Astrocyte (in vitro differentiated cells and primary cell): ENCODE measurements around the gene AFF2. TPM values are rescaled to one million over a fixed set of nuclear protein-coding genes. Genes with fewer than 3 reads are reported as not detected.

Source experiments
- DNase-seq: peaks from one replicate; pipeline ENCODE4 v3.0.0-alpha.2; 2010; ENCODE audit warnings: low read depth
- FAIRE-seq: peaks from 2 replicates; lab custom pipeline; 2011; peaks lifted over from hg19 to GRCh38; lab: Jason Lieb, UNC
- H2AFZ ChIP-seq: 2 replicates; pipeline ENCODE4 v1.6.0; 2012; ENCODE audit warnings: low read depth, low read length, inconsistent platforms
- H3K27ac ChIP-seq: 2 replicates; pipeline ENCODE4 v1.5.1; 2011; ENCODE audit warnings: low read depth, low read length, inconsistent platforms
- H3K27me3 ChIP-seq: 2 replicates; pipeline ENCODE4 v1.6.0; 2011; ENCODE audit warnings: low read length, inconsistent platforms; ENCODE audit not compliant: insufficient read depth
- H3K36me3 ChIP-seq: 2 replicates; pipeline ENCODE4 v1.5.1; 2011; ENCODE audit warnings: low read length, inconsistent platforms; ENCODE audit not compliant: insufficient read depth
- H3K4me1 ChIP-seq: 2 replicates; pipeline ENCODE4 v1.5.1; 2011; ENCODE audit warnings: low read length, inconsistent platforms; ENCODE audit not compliant: insufficient read depth
- H3K4me2 ChIP-seq: 2 replicates; pipeline ENCODE4 v1.6.0; 2012; ENCODE audit warnings: low read length, inconsistent platforms
- H3K4me3 ChIP-seq: 2 replicates; pipeline ENCODE4 v1.5.1; 2011; ENCODE audit warnings: low read depth, mild to moderate bottlenecking, low read length, inconsistent platforms; ENCODE audit not compliant: insufficient read depth
- H3K79me2 ChIP-seq: 2 replicates; pipeline ENCODE4 v1.6.0; 2012; ENCODE audit warnings: mild to moderate bottlenecking, low read length, inconsistent platforms; ENCODE audit not compliant: insufficient read depth
- H3K9ac ChIP-seq: 2 replicates; pipeline ENCODE4 v1.6.0; 2012; ENCODE audit warnings: mild to moderate bottlenecking, low read length, inconsistent platforms
- H3K9me3 ChIP-seq: 2 replicates; pipeline ENCODE4 v1.5.1; 2012; ENCODE audit warnings: low read depth, mild to moderate bottlenecking, low read length, inconsistent platforms; ENCODE audit not compliant: insufficient read depth
- H4K20me1 ChIP-seq: 2 replicates; pipeline ENCODE4 v1.6.0; 2012; ENCODE audit warnings: low read length, inconsistent platforms; ENCODE audit not compliant: insufficient read depth
- H3K27ac Mint-ChIP-seq: one replicate; pipeline ENCODE4 v1.8.0; 2021; ENCODE audit warnings: mild to moderate bottlenecking, mixed read lengths; ENCODE audit not compliant: unreplicated experiment
- H3K27me3 Mint-ChIP-seq: one replicate; pipeline ENCODE4 v1.8.0; 2021; ENCODE audit warnings: low read depth, mixed read lengths; ENCODE audit not compliant: unreplicated experiment
- H3K36me3 Mint-ChIP-seq: one replicate; pipeline ENCODE4 v1.8.0; 2021; ENCODE audit warnings: low read depth, mixed read lengths; ENCODE audit not compliant: unreplicated experiment
- H3K4me1 Mint-ChIP-seq: one replicate; pipeline ENCODE4 v1.8.0; 2021; ENCODE audit warnings: low read depth, mixed read lengths; ENCODE audit not compliant: unreplicated experiment
- H3K4me3 Mint-ChIP-seq: one replicate; pipeline ENCODE4 v1.8.0; 2021; ENCODE audit warnings: mild to moderate bottlenecking, moderate library complexity, mixed read lengths; ENCODE audit not compliant: unreplicated experiment
- H3K9me3 Mint-ChIP-seq: one replicate; pipeline ENCODE4 v1.8.0; 2021; ENCODE audit warnings: mild to moderate bottlenecking, mixed read lengths; ENCODE audit not compliant: unreplicated experiment
- EZH2 ChIP-seq: IDR thresholded peaks from 2 replicates; pipeline ENCODE4 v1.6.1; 2012; ENCODE audit warnings: mild to moderate bottlenecking, low read length, inconsistent platforms; ENCODE audit not compliant: insufficient read depth
- total RNA-seq: library from RNA; stranded (reverse); gene quantifications from 2 replicates; pipeline ENCODE4 v1.2.1, GENCODE V29; 2021
- TF ChIP-seq, protein P1 (sequence below): IDR thresholded peaks from 2 replicates; pipeline ENCODE4 v1.5.1; 2011; ENCODE audit warnings: low read depth, mild to moderate bottlenecking, inconsistent platforms, low read length, moderate library complexity; ENCODE audit not compliant: insufficient read depth

The AFF2 gene
- total RNA-seq, 1 donor from 2014 or later = 8.3 TPM

DNA sequence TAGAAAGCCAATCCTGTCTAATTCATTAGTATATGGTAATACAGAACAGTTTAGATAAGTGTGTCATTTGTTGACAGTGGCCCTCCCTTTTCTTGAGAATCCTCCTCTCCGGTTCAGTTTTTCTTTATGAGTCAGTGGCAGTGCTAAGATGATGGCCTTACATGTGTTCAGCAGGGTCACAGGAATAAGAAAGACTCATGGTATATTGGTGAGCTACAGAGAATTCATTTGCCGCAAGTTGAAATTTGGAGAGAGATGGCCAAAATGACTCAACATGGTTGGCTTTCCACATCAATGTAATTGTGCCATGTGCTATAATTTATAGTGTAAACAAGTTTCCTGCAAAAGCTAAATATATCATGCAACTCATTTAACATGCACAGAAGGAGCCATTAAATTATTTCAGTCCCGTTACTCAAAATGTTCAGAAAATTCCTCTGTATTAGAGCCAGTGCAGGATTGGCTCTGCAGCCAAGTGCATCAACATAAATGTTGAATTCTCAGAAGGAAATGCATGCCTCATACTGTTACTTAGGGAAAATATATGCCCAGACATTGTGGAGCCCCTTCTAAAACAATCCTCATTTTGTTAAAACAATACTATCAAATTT, 374.3 kb downstream of the AFF2 start:
- Histone ChIP-seq H3K9ac (no peak overlapping the region), H3K4me1 (peaks cover 44% of the 10 kb centered on the region), H3K36me3 (no peaks in the 10 kb centered on the region), H3K27ac (peak overlapping the region; percentile 10), H4K20me1 (no peaks in the 10 kb centered on the region), H3K79me2 (no peaks in the 10 kb centered on the region), H3K9me3 (no peaks in the 10 kb centered on the region), H3K4me2 (peak overlapping the region; percentile 42), H3K4me3 (no peak overlapping the region), H3K27me3 (no peaks in the 10 kb centered on the region), H2AFZ (no peak overlapping the region)
- DNase-seq (peak; percentile 57), FAIRE-seq (peak; percentile 99)
- no peak overlapping the region for H3K4me3 Mint-ChIP-seq
- no peaks in the 10 kb centered on the region for H3K27me3 Mint-ChIP-seq
- peaks cover 39% of the 10 kb centered on the region for H3K4me1 Mint-ChIP-seq
- H3K36me3 Mint-ChIP-seq = no peaks in the 10 kb centered on the region
- no peaks in the 10 kb centered on the region for H3K9me3 Mint-ChIP-seq
- TF ChIP-seq, protein P1, sequence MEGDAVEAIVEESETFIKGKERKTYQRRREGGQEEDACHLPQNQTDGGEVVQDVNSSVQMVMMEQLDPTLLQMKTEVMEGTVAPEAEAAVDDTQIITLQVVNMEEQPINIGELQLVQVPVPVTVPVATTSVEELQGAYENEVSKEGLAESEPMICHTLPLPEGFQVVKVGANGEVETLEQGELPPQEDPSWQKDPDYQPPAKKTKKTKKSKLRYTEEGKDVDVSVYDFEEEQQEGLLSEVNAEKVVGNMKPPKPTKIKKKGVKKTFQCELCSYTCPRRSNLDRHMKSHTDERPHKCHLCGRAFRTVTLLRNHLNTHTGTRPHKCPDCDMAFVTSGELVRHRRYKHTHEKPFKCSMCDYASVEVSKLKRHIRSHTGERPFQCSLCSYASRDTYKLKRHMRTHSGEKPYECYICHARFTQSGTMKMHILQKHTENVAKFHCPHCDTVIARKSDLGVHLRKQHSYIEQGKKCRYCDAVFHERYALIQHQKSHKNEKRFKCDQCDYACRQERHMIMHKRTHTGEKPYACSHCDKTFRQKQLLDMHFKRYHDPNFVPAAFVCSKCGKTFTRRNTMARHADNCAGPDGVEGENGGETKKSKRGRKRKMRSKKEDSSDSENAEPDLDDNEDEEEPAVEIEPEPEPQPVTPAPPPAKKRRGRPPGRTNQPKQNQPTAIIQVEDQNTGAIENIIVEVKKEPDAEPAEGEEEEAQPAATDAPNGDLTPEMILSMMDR = no peak
- TF ChIP-seq EZH2 = no peak
- H3K27ac Mint-ChIP-seq = no peak overlapping the region

DNA sequence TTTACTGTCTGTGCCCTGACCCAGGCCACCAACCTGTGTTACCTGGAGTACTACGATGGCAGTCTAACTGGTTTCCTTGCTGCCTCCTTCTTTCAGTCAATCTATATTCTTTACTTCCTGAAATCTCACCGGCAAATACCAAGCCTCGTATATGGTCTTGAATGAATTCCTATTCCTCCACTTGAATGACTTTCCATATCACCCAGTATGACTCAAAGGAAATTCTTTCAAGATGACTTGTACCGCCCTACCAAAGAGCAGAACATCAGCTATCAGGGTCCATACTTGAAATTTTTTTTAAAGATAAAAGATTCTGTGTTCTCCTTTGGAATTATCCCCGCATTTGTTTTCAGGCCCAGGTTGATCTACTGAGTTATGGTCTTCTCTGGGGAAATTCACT, 378.0 kb downstream of the AFF2 start:
- no peak overlapping the region for H3K9ac ChIP-seq
- peak overlapping the region; percentile 88 for H3K27ac Mint-ChIP-seq
- H3K9me3 Mint-ChIP-seq = no peaks in the 10 kb centered on the region
- TF ChIP-seq EZH2 = no peak
- TF ChIP-seq, protein P1 = no peak
- H3K4me3 Mint-ChIP-seq = no peak overlapping the region
- no peaks in the 10 kb centered on the region for H4K20me1 ChIP-seq
- H2AFZ ChIP-seq = no peak overlapping the region
- H3K27ac ChIP-seq = peak overlapping the region; percentile 58
- no peaks in the 10 kb centered on the region for H3K9me3 ChIP-seq
- peaks cover 22% of the 10 kb centered on the region for H3K4me1 ChIP-seq
- H3K4me2 ChIP-seq = peak overlapping the region; percentile 67
- peaks cover 23% of the 10 kb centered on the region for H3K4me1 Mint-ChIP-seq
- H3K36me3 Mint-ChIP-seq = no peaks in the 10 kb centered on the region
- no peaks in the 10 kb centered on the region for H3K79me2 ChIP-seq
- H3K36me3 ChIP-seq = no peaks in the 10 kb centered on the region
- FAIRE-seq (no peak), DNase-seq (peak; percentile 82)
- no peaks in the 10 kb centered on the region for H3K27me3 ChIP-seq
- H3K27me3 Mint-ChIP-seq = no peaks in the 10 kb centered on the region
- no peak overlapping the region for H3K4me3 ChIP-seq

DNA sequence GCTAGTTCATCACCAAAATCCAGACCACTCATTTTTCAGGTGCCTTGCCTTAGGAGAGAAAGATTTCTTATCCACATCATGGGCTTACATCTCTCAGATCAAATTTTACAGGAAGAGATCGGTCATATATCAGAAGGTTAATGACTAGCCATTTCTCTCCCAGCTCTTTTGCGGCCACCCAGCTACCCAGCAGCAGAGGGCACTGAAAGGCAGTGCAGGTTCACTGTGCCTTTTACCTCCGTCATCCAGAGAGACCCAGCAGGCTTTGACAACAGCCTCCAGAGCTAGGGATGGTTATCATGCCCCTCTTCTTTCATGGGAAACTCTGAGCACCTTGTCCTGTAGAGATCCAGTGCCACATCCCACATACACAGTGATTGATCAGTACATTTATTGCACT, 384.8 kb downstream of the AFF2 start:
- Histone ChIP-seq H3K79me2 (no peaks in the 10 kb centered on the region), H4K20me1 (no peaks in the 10 kb centered on the region), H3K27ac (no peak overlapping the region), H3K36me3 (no peaks in the 10 kb centered on the region), H3K4me3 (no peak overlapping the region), H2AFZ (no peak overlapping the region), H3K27me3 (no peaks in the 10 kb centered on the region), H3K9me3 (no peaks in the 10 kb centered on the region), H3K4me1 (no peaks in the 10 kb centered on the region), H3K4me2 (no peak overlapping the region), H3K9ac (no peak overlapping the region)
- no peak overlapping the region for H3K27ac Mint-ChIP-seq
- no peak for DNase-seq
- H3K27me3 Mint-ChIP-seq = no peaks in the 10 kb centered on the region
- H3K4me1 Mint-ChIP-seq = peaks cover 4% of the 10 kb centered on the region
- H3K36me3 Mint-ChIP-seq = no peaks in the 10 kb centered on the region
- TF ChIP-seq EZH2 = no peak
- TF ChIP-seq, protein P1 = no peak
- no peak for FAIRE-seq
- no peak overlapping the region for H3K4me3 Mint-ChIP-seq
- H3K9me3 Mint-ChIP-seq = no peaks in the 10 kb centered on the region
